Embryonic facial prominence (tissue), 1 donor: Measurements from ENCODE around the gene BEGAIN.
"Not testable (repeated sequence)": the region's sequence is repeated elsewhere in the genome, so short reads cannot be mapped to it uniquely, and the experiment has no call there.

Source experiments
- DNase-seq: peaks from one replicate; pipeline ENCODE4 v3.0.0-alpha.2; 2016; ENCODE audit errors: extremely low spot score

BEGAIN gene

DNA sequence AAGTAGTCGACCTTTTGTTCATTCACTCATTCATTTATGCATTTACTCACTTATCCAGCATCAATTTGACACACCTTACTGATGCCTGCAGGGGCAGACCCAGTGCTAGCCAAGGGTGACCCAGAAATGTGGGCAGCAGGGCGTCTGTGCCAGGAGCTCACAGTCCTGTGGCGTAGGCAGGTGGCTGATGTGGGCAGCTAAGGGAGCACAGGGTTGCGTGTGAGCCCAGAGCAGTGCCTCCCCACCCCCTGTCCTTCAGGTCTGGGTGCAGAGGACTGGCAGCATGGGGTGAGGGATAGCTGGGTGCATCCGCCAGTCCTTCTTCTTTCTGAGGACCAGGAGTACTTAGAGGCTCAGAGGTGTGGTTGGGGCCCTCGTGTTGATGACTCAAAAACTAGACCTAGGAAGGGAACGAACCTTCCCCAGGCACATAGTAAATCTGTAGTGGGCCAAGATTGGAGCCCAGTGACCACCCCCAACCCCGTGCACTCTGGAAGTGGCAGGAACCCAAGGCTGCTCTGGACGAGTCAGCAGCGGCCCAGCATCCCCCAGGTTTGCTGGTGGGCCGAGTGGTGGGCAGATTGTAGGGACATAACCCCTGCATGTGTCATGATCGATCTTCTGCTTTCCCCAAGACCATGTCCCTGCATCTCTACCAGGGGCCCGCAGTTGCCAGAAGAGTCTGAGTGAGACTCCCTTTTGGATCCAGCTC lies 63.9 kb downstream of the BEGAIN start:
- DNase-seq, result no peak

DNA sequence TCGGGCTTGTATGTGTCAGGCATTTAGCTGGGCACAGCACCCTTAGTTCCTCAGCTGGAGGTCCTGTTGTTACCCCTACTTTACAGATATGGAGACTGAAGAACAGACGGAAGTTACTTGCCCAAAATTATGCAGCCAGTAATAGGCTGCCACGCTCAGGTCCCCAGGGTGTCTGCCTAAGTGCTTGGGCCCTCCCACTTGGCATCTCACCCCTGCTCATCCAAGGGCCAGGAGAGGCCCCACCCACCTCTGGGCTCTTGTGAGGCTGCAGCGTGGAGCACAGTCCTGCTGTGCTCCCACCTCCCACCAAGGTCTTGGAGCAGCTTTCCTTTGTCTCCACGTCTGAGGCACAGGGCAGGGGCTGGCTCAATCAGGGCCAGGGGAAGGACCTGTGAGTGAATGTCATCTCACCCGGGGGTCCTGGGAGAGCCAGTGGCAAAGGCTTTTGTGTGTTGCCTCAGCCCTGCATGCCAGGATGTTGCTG lies 64.6 kb downstream of the BEGAIN start:
- no peak for DNase-seq

DNA sequence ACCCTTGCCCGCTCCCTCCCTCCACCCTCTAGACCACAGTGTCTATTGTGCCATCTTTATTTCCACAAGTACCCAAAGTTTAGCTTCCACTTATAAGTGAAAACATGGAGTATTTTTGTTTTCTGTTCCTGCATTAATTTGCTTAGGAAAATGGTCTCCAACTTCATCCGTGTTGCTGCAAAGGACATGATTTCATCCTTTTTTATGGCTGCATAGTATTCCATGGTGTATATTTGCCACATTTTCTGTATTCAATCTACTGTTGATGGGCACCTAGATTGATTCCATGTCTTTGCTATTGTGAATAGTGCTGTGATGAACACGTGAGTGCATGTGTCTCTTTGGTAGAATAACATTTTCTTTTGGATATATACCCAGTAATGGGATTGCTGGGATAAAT lies 81.2 kb downstream of the BEGAIN start:
- DNase-seq, result not testable (repeated sequence)

DNA sequence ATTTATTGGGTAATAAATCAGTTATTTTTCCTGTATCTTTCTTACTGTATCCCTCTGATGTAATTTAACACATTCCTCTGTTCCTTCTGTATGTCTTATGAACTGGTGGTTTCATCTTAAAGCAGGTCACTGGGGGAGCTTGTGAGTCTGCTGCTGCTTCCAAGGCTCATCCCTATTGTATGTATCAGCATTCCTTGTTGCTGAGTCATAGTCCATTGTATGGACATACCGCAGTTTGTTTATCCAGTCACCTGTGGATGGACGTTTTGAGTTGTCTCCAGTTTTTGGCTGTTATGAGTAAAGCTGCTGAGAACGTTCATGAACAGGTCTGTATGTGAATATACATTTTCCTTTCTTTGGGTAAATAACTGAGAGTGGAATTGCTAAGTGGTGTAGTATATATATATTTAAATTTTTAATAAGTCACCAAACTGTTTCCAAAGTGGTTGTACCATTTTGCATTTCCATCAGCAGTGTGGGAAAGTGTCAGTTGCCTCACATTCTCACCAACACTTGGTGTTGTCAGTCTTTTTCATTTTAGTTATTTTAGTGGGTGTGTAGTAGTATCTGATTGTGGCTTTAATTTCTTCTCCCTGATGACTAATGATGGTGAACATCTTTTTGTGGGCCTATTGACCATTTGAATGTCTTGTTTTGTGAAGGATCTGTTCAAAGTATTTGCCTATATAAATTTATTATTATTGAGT lies 82.7 kb downstream of the BEGAIN start:
- DNase-seq, result no peak

DNA sequence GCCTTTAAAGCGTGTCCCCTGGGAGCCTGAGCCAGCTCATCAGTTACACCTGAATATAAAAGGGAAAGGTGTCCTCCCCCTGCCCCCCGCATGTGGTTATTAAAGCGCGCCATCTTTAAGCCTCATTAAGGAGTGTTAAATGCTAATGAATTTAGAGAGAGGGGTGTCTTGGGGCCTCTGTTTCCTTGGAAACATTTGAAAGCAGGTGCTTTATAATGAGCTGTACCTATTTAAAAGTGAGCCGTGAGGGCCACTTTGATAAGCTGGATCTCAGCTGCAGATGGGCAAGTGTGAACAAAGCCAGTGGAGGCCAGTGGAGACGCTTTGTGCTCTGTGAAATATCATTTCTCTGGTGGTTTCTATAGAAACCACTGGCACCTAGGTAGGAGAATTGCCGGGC lies 84.0 kb downstream of the BEGAIN start:
- no peak for DNase-seq

DNA sequence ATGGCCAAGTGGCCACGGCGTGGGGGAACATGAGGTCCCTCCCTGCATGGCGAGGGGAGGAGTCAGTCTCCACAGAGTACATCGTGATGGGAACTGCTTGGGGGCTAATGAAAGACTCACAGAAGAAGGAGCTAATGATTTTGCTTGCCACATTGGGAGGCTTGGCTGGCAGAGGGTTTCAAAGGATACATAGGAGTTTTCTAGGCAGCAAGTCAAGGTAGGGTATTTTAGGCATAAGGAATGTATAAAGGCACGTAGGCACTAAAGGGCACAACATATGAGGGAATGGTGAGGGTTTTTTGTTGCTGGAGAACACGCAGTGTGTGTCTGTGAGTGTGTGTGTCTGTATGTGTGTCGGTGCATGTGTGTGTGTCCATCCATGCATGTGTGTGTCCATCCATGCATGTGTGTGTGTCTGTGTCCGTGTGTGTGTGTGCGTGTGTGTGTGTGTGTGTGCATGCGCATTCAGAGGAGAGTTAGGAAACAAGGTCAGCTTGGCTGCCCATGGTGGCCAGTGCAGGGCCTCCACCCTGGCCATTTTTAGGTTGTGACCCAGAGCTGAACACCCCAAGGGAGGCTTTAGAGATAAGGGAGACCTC lies 84.5 kb downstream of the BEGAIN start:
- no peak for DNase-seq

DNA sequence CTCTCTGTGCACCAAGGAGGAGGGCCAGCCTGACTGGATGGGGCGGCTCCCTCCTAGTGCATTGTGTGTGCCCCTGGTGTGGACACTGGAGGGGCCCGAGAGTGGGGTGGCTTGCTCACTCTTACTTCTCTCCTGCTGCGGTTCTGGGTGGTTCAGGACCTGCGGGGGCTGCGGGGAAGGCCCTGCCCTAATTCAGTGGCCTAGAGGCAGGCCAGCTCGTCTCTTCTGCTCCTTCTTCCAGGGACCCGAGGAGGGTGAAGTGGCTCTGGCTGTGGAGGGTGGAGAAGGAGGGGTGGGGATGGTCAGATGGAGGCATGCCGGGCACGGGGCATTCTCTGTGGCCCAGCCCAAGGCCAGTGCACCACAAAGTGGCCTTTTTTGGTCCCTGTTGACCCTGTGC lies 87.1 kb downstream of the BEGAIN start:
- no peak for DNase-seq

DNA sequence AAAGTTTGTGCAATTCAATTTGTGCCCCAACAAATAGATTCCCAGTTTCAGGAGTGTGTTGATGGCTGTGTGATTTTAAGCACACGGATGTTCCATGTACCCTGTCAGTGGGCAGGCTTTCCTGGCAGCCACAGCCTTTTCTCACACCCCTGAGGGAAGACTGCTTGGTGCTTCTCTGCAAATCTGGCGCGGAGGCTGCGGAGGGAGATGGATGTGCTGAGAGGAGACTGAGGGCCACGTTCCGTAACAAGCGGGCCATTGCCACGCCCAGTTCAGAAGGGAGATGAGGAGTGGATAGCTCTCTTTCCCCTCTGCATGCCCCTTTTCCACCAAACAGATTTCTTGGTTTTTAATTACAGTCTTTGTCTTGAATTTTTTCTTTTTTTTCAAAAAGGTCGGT lies 89.1 kb downstream of the BEGAIN start:
- no peak for DNase-seq

DNA sequence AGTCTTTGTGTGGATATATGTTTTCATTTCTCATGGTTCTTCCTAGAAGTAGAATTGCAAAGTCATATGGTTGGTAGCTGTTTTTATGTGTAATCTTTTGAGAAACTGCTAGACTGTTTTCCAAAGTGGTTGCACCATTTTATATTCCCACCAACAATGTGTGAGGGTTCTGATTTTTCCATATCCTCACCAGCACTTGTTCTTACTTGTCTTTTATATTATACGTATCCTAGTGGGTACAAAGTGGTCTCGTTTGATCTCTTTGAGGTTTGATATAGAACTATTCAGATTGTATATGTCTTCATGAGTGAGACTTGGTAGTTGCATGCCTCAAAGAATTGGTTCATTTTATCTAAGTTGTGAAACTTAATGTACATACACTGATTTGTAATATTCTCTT lies 91.3 kb downstream of the BEGAIN start:
- DNase-seq, result no peak

DNA sequence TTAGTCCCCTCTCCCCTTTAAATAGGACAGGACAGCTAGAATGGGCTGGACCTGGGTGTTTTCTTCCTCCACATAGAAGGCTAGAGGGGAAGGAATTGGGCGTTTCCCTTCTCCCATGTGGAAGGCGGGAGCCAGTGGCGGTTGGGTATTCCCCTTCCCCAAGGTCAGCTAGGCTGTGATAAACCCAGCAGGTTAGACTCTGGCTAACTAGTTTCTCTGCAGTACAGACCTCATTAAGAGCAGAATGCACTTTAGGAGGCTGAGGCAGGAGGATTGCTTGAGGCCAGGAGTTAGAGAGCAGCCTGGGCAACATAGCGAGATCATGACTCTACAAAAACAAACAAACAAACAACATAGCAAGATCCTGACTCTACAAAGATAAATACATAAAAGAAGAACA lies 92.6 kb downstream of the BEGAIN start:
- no peak for DNase-seq

DNA sequence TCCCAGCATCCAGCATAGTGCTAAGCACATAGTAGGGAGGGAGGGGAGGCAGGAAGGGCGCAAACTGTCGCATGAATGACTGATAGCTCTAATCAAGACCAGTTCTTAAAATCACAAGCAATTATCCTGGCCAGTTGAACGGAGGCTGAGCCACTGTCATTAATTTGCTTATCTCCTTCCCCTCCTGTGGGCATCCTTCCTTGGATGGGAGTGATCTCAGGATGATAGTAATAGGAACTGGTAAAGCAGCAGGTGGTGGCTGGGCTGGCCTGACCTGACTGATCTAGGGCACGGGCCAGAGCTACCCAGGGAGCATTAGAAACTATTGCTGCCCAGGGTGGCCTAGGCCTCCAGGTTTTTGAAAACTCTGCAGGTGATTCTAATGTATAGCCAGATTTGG lies 97.0 kb downstream of the BEGAIN start:
- no peak for DNase-seq

DNA sequence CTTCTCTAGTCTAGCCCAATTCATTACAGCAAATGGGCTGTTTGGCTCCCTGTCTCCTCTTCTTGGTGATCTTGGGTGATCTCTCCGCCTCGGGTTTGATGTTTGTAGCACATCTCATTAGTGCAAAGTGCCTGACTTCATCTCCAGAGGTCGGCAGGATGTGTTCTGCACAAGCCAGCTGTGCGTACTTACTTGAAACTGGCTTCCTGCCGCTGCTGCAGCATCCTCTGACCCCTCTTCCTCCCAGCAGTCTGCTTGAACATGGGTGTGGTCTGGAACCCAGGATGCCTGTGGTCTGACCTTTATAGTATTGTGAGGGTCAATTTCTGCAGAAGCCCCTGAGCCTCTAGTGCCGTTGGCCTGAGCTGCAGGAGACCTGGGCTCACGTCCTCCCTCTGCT lies 99.2 kb downstream of the BEGAIN start:
- no peak for DNase-seq

DNA sequence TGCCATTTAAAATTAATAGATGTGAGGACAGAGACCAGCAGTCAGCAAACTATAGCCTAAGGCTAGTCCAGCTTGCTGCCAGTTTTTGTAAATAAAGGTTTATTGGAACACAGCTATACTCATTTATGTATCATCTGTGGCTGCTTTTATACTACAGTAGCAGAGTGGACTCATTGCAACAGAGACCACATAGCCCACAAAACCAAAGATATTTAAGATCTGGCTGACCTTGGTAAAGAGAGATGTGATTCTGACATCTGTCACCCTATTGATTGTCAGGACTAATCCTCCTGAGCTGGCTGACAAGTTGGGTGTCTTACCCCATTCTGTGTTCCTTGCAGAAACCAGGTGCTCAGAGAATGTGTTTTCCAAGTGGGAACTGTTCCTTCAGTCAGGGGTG lies 99.9 kb downstream of the BEGAIN start:
- DNase-seq, result no peak
